ENCODE results near the gene CXCR5. TPM values are rescaled to one million over a fixed set of nuclear protein-coding genes. Genes with fewer than 3 reads are reported as not detected.

CXCR5 gene
- total RNA-seq, 4 donors from 2014 or later, result 0.17 TPM; not detected in 3

GRCh38 chr11:118915941-118916841 is 32.5 kb downstream of the CXCR5 start:
- no peak for DNase-seq (ENCODE audit: extremely low spot score)
- H3K9me3 ChIP-seq, result no peaks in the 10 kb centered on the region
- no peaks in the 10 kb centered on the region for H3K27me3 ChIP-seq
- peaks cover 98 to 100% (median 100%) of the 10 kb centered on the region in 4 donors for H3K4me1 ChIP-seq
- no peaks in the 10 kb centered on the region for H3K36me3 ChIP-seq
- WGBS, result 33% methylated on average over 9 of the region's 10 CpGs
- peak overlapping the region; percentile 27 to 97 (median 61) for H3K4me3 ChIP-seq
- peak overlapping the region; percentile 90 to 98 (median 96) for H3K27ac ChIP-seq (replicated peaks in 1 of 4)
- no peak for TF ChIP-seq POLR2AphosphoS5 (IDR thresholded peaks at IDR 0.05)
- TF ChIP-seq POLR2A (IDR thresholded peaks at IDR 0.05; ENCODE audit: low read depth), result no peak
- TF ChIP-seq EP300 (IDR thresholded peaks at IDR 0.05), result no peak
- TF ChIP-seq, protein P1, sequence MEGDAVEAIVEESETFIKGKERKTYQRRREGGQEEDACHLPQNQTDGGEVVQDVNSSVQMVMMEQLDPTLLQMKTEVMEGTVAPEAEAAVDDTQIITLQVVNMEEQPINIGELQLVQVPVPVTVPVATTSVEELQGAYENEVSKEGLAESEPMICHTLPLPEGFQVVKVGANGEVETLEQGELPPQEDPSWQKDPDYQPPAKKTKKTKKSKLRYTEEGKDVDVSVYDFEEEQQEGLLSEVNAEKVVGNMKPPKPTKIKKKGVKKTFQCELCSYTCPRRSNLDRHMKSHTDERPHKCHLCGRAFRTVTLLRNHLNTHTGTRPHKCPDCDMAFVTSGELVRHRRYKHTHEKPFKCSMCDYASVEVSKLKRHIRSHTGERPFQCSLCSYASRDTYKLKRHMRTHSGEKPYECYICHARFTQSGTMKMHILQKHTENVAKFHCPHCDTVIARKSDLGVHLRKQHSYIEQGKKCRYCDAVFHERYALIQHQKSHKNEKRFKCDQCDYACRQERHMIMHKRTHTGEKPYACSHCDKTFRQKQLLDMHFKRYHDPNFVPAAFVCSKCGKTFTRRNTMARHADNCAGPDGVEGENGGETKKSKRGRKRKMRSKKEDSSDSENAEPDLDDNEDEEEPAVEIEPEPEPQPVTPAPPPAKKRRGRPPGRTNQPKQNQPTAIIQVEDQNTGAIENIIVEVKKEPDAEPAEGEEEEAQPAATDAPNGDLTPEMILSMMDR (IDR thresholded peaks at IDR 0.05), result no peak
- intact Hi-C loops (cut with DNase I), result no loop called here

GRCh38 chr11:118916842-118917388 is 33.2 kb downstream of the CXCR5 start:
- no peaks in the 10 kb centered on the region for H3K36me3 ChIP-seq
- peak overlapping the region; percentile 90 to 98 (median 96) for H3K27ac ChIP-seq (replicated peaks in 1 of 4)
- no peak for DNase-seq (ENCODE audit: extremely low spot score)
- H3K9me3 ChIP-seq, result no peaks in the 10 kb centered on the region
- peaks cover 98 to 100% (median 100%) of the 10 kb centered on the region in 4 donors for H3K4me1 ChIP-seq
- WGBS, result 31% methylated on average over 8 of the region's 8 CpGs
- H3K27me3 ChIP-seq, result no peaks in the 10 kb centered on the region
- H3K4me3 ChIP-seq, result peak overlapping the region; percentile 27 to 97 (median 61)
- TF ChIP-seq POLR2A (IDR thresholded peaks at IDR 0.05; ENCODE audit: low read depth), result no peak
- TF ChIP-seq POLR2AphosphoS5 (IDR thresholded peaks at IDR 0.05), result peak in 1 of 2 donors; percentile 41
- intact Hi-C loops (cut with DNase I), result no loop called here

DNA sequence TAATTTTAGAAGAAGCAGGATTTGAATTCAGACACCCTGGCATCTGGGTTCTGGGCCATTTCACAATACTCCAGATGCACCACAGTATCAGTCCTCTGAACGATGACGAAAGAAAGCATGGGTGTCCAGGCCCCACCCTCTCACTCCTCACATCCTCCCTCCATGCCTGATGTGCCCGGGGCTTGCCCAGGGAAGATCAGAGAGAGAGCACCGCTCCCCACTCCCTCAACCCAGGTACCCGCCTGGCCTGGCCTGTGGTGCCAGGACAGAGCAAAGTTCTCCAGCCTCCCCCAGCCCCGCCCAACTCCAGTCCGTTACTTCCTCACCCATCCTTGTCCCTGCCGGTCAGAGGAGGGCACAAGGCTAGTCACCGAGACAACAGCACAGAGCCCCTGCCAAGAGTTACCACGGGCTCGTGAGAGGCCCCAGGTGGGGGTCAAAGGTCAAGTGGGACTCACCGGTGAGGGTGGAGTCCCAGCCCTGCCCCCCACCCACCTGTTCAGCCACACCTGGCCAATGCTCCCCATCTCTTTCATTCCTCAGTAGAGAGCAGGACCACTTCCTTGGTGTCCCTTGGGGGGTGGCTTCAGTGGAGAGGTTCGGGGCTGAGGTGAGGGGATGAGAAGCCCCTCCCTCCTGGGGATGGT is 33.9 kb downstream of the CXCR5 start:
- Histone ChIP-seq H3K4me1 (peaks cover 98 to 100% (median 100%) of the 10 kb centered on the region in 4 donors), H3K9me3 (no peaks in the 10 kb centered on the region), H3K4me3 (peak overlapping the region; percentile 93 to 97 (median 94)), H3K36me3 (no peaks in the 10 kb centered on the region), H3K27ac (replicated peaks in 1 of 4) (peak overlapping the region; percentile 90 to 98 (median 96)), H3K27me3 (no peaks in the 10 kb centered on the region)
- TF ChIP-seq, protein P1 (IDR thresholded peaks at IDR 0.05), result no peak
- peak in 1 of 2 donors; percentile 78 for TF ChIP-seq POLR2AphosphoS5 (IDR thresholded peaks at IDR 0.05)
- no peak for DNase-seq (ENCODE audit: extremely low spot score)
- intact Hi-C loops (cut with DNase I), result no loop called here
- WGBS, result 2% methylated on average over 10 of the region's 13 CpGs

GRCh38 chr11:118918128-118918685 is 34.5 kb downstream of the CXCR5 start:
- H3K4me1 ChIP-seq, result peaks cover 98 to 100% (median 100%) of the 10 kb centered on the region in 4 donors
- peak; percentile 94 for DNase-seq (ENCODE audit: extremely low spot score)
- intact Hi-C loops (cut with DNase I), result no loop called here
- H3K36me3 ChIP-seq, result no peaks in the 10 kb centered on the region
- H3K9me3 ChIP-seq, result no peaks in the 10 kb centered on the region
- TF ChIP-seq POLR2AphosphoS5 (IDR thresholded peaks at IDR 0.05) (peak in 1 of 2 donors; percentile 48), POLR2A (IDR thresholded peaks at IDR 0.05; ENCODE audit: low read depth) (peak; percentile 5)
- TF ChIP-seq, protein P1 (IDR thresholded peaks at IDR 0.05), result no peak
- H3K4me3 ChIP-seq, result peak overlapping the region; percentile 93 to 97 (median 94)
- 9% methylated on average over 10 of the region's 14 CpGs for WGBS
- H3K27ac ChIP-seq (replicated peaks in 1 of 4), result peak overlapping the region; percentile 90 to 98 (median 96)
- H3K27me3 ChIP-seq, result no peaks in the 10 kb centered on the region

Measured in esophagus muscularis mucosa (tissue), 4 donors.